GM21515 (cell line): ENCODE data around the gene KRTAP4-1.
"Not testable (repeated sequence)": the region's sequence is repeated elsewhere in the genome, so short reads cannot be mapped to it uniquely, and the experiment has no call there.

Experiments
- ATAC-seq: cut with Tn5 transposase; IDR thresholded peaks from one replicate; pipeline ENCODE4 v1.9.1; 2021; ENCODE audit not compliant: unreplicated experiment

KRTAP4-1 gene

DNA sequence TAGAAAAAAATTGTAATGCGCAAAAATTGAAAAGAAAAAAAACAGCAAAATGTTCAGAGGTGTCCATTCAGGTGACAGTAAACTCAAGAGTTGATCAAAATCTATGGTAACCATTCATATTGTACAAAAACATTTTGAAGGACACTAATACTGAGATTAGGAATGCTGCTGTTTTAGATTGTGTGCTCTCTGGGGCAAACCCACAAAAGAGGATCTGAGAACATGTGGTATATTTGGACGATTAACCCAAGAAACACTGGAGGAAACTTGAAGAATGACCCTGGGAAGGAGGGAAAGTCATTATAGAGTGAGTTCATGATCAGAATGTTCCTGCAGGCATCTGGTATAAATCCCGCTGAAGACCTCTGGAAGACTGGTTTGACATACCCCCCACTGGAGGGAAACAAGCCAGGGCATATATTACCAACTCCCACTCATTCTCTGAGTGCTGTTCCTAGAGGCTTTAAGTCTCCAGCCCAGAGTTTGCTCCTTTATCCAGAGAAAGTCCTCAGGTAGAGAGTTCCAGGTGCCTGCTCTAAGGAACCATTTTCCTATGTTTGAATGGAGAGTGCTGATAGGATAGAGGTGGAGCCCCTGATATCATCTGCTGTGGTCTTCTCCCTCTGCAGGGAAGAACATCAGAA lies 7.8 kb downstream of the KRTAP4-1 start:
- ATAC-seq = no peak

- no peak for ATAC-seq
Measured at GRCh38 chr17:41171886-41172285, 12.8 kb downstream of the KRTAP4-1 start.

DNA sequence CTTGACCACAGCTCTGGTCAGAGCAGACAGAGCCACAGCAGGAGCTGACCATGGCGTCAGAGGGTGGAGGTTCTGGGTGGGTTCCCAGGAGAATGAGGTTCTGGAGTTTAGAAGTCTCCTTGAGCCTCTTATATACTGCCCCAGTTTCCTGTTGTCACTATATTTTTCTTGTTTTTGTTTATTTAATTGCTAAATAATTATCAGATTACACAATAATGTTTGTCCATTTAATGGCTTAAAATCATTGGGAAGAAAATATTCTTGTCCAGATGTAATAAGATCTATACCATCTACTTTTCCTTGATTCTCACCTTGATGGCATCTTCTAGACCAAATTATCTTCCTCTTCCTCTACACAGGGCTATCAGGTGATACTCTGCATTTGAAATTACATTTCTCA lies 16.6 kb downstream of the KRTAP4-1 start, which contains the start of gene KRTAP4-3:
Gene KRTAP4-3 (minus strand): TSS at position 101 of the 400 bp plus-strand sequence. CDS start 49 bp downstream, at position 52.
- ATAC-seq = no peak

- no peak for ATAC-seq
Measured at GRCh38 chr17:41167561-41167960, 17.1 kb downstream of the KRTAP4-1 start.

DNA sequence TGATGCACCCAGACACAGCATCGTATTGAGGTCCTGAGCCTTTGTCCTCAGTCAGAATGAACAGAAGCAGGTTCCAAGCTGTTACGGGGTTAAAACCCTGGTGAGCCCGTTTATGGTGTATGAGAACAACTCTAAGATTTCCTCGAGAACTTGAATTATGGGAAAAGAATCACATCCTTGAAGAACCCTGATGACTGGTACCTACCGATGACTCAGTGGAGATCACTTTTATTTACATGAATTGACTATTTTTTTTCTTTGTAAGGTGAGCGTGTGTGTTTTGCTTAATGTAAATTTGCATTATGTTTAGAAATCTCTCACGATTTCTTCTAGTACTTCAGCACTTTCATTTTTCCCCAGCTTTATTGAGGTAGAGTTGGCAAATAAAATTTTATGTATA lies 20.9 kb downstream of the KRTAP4-1 start:
- no peak for ATAC-seq

DNA sequence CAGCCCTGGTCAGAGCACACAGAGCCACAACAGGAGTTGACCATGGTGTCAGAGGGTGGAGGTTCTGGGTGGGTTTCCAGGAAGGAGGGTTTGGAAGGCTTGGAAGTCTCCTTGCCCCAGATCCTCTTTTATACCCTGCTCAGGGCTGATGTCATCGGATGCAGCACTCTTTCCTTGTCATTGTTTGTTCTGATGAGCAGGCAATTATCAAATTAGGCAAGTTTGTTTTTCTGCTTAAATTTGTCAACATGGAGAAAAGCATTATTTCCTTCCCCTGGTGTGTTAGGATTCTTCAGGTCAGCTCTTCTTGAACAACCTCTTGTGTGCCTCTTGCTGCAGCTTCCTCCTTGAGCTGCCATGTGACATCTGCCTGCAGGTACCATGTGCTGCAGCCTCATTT lies 24.1 kb downstream of the KRTAP4-1 start, which contains the start of gene KRTAP4-4:
Gene KRTAP4-4 (minus strand): TSS at position 101 of the 400 bp plus-strand sequence. CDS start 57 bp downstream, at position 44.
- ATAC-seq = no peak

DNA sequence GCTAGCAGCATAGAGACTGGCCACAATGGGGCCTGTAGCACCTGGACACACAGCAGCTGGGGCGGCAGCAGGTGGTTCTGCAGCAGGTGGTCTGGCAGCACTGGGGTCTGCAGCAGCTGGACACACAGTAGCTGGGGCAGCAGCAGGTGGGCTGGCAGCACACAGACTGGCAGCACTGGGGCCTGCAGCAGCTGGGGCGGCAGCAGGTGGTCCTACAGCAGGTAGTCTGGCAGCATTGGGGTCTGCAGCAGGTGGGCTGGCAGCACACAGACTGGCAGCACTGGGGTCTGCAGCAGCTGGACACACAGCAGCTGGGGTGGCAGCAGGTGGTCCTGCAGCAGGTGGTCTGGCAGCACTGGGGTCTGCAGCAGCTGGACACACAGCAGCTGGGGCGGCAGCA lies 24.5 kb downstream of the KRTAP4-1 start:
- not testable (repeated sequence) for ATAC-seq

DNA sequence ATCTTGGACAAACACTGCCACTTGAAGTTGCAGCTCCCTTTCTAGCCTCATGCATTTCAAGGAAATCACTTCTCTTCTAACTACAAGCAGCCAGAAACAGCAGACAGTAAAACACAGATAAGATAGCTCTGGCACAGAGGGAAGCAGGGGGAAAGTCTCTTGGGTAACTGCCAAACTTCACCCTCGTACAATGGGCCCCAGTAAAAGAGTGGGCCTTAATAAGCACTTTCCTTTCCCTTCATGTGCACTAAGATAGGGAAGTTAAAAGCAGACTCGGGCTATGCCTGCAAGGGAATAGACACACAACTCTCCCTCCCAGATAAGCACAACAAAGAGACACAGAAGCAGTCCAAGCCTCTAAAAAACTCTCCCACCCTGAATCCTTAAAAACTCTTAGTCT lies 30.9 kb downstream of the KRTAP4-1 start:
- no peak for ATAC-seq

DNA sequence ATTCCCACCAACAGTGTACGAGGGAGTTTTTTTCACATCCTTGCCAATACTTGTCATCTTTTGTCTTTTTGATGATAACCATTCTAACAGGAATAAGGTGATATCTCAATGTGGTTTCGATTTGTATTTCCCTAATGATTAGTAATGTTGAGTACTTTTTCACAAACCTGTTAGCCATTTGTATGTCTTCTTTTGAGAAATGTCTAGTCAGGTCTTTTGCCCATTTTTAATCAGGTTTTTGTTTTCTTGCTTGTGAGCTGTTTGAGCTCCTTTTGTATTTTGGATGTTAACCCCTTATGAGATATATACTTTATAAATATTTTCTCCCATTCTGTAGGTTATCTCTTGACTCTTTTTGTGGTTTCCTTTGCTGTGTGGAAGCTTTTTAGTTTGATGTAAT lies 33.2 kb downstream of the KRTAP4-1 start:
- ATAC-seq = no peak

DNA sequence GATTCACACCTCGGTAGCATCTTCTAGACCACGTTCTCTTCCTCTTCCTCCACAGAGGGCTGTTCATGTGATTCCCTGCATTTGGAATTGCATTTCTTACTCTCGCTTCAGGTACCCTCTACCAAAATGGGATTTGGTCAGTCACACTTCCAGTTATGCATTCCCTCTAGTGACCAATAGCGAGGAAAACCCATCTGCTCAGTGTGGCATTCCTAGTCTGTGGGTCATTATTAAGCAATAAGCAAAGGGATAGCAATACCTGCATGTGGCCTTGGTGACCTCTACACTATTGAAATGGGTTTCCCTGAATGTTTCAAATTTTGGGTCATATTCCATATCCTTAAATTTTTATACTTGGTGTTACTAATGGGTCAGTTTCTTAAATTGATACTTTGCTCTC lies 34.7 kb downstream of the KRTAP4-1 start:
- no peak for ATAC-seq

- no peak for ATAC-seq
Measured at GRCh38 chr17:41149652-41149985, 35.1 kb downstream of the KRTAP4-1 start, which contains the start of gene KRTAP4-5. KRTAP4-5 (minus strand) TSS chr17:41149825; CDS start chr17:41149767, 58 bp downstream.

DNA sequence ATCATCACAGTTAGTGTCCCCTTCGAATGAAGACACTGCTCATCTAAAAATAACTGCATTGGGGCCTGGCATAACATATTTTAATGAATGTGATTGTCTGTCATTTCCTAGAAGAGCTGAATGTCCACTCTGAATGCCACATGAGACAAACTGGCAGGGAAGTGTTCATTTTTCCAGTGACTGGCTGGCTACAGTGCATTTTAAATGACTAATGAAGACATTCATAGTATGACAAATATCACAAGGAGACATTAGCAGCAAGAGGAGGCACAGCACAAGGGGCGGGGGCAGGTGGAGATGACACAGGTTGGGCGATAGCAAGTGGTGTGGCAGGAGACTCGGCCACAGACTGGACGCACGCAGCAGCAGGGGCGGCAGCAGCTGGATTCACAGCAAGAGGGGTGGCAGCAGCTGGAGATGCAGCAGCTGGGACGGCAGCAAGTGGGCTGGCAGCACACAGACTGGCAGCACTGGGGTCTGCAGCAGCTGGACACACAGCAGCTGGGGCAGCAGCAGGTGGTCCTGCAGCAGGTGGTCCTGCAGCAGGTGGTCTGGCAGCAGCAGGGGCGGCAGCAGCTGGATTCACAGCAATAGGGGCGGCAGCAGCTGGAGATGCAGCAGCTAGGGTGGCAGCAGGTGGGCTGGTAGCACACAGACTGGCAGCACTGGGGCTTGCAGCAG lies 35.6 kb downstream of the KRTAP4-1 start:
- not testable (repeated sequence) for ATAC-seq

DNA sequence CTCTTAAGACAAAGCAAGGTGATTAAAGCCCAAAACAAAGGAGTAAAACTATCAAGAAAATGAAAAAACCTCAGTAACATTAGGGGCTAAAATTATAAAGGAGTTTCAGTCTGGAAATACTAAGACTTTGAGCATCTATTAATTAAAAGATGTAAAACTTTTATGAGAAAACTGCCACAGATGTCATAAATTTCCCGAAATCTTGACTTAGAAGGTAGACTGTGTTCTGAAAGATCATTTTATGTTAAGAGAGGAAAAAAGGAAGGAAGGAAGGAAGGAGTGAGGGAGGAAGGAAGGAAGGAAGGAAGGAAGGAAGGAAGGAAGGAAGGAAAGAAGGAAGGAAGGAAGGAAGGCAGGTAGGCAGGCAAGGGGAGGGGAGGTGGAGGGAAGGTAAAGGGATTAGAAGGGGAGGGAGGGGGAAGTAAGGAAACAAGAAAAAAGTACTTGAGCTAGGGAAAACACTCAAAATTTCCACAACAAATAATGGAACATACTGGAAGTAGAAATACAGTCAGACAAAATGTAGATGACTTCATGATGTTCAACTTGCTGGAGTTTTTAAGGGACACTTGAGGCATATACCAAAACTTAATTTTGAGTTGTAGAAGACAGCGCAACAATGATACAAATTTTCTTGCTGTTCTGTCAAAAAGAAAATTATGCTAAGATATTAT lies 37.0 kb downstream of the KRTAP4-1 start:
- ATAC-seq = no peak

DNA sequence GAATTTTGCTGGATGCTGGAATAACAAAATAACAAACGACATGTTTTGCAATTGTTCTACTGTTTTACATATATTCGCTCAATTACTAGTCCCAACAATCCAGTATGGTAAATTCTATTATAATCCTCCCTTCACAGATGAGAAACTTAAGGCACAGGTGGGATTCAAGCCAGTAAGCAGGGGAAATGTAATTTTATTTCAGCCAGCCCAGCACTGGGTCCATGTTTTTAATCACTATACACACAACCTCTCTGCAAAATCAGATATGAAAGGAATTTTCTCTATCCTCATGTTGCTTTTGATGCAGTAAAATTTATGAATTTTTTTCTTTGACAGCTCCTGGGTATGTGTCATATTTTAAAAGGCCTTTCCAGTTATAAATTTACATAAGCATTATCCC lies 39.5 kb downstream of the KRTAP4-1 start:
- ATAC-seq = no peak

- ATAC-seq = no peak
Measured at GRCh38 chr17:41144846-41145245, 39.9 kb downstream of the KRTAP4-1 start.

DNA sequence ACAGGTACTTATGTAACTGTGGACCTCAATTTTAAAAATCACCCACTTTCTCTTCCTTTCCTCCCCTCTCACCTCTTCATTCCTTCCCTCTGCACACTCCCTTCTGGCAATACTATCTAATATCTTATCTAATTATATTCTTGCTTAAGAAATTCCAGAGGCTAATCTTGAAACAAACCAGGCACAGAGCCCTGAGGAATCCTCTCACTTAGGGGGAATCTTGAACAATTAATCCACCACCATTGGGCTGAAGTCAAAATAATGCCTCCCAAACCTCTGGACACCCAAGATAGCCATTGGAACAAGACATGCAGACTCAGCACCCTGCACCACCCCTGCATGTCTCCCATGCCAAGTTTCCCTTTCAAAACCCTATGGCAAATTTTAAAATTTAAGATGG lies 43.4 kb downstream of the KRTAP4-1 start:
- no peak for ATAC-seq

- ATAC-seq = no peak
Measured at GRCh38 chr17:41140360-41141131, 44.2 kb downstream of the KRTAP4-1 start, which contains the start of gene KRTAP4-6. KRTAP4-6 (minus strand) TSS chr17:41140544; CDS start chr17:41140487, 57 bp downstream.

GRCh38 chr17:41139865-41140264 lies 44.8 kb downstream of the KRTAP4-1 start:
- not testable (repeated sequence) for ATAC-seq
